Measurements from ENCODE around the gene FGR. TPM values are rescaled to one million over a fixed set of nuclear protein-coding genes. Genes with fewer than 3 reads are reported as not detected.
"Not testable (repeated sequence)": the region's sequence is repeated elsewhere in the genome, so short reads cannot be mapped to it uniquely, and the experiment has no call there.

The FGR gene
- total and polyA plus RNA-seq, 12 donors: 1.5 to 51.9 (median 9.6) TPM

DNA sequence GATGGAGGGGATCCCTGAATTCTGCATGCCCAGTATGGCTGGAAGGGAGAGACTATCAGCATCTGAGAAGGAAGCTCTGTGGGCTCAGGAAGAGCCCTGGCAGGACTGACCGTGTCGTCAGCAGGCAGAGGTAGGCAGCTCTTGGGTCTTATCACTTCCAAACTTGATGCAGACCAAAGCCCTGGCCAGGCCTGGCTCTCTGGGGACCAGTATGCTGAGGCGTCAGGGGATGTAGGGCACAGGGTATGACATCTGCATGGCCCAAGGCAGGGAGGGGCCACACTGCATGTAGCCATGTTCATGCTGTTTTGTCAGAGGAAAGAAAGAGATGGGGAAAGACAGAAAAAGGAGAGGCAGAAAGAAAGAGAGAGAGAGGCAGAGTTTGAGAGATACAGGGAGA, 6.3 kb downstream of the FGR start:
- TF ChIP-seq, protein P1, sequence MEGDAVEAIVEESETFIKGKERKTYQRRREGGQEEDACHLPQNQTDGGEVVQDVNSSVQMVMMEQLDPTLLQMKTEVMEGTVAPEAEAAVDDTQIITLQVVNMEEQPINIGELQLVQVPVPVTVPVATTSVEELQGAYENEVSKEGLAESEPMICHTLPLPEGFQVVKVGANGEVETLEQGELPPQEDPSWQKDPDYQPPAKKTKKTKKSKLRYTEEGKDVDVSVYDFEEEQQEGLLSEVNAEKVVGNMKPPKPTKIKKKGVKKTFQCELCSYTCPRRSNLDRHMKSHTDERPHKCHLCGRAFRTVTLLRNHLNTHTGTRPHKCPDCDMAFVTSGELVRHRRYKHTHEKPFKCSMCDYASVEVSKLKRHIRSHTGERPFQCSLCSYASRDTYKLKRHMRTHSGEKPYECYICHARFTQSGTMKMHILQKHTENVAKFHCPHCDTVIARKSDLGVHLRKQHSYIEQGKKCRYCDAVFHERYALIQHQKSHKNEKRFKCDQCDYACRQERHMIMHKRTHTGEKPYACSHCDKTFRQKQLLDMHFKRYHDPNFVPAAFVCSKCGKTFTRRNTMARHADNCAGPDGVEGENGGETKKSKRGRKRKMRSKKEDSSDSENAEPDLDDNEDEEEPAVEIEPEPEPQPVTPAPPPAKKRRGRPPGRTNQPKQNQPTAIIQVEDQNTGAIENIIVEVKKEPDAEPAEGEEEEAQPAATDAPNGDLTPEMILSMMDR (IDR thresholded peaks at IDR 0.05): no peak
- no peak for TF ChIP-seq POLR2A (IDR thresholded peaks at IDR 0.05)
- H3K27me3 ChIP-seq: no peaks in the 10 kb centered on the region
- no peaks in the 10 kb centered on the region for H3K9me3 ChIP-seq (replicated peaks in 1 of 3)
- peaks cover 0 to 23% of the 10 kb centered on the region in 2 donors for H3K4me1 ChIP-seq (replicated peaks in 1 of 2)
- intact Hi-C loops (cut with DNase I): no loop called here
- no peak for DNase-seq
- H3K36me3 ChIP-seq (replicated peaks in 1 of 2): no peaks in the 10 kb centered on the region
- H3K27ac ChIP-seq: peak overlapping the region in 2 of 5 donors; percentile 3 to 33
- 56 to 77% (median 64%) methylated on average over 3 of the region's 3 CpGs for WGBS, 4 donors
- no peak overlapping the region for H3K4me3 ChIP-seq

DNA sequence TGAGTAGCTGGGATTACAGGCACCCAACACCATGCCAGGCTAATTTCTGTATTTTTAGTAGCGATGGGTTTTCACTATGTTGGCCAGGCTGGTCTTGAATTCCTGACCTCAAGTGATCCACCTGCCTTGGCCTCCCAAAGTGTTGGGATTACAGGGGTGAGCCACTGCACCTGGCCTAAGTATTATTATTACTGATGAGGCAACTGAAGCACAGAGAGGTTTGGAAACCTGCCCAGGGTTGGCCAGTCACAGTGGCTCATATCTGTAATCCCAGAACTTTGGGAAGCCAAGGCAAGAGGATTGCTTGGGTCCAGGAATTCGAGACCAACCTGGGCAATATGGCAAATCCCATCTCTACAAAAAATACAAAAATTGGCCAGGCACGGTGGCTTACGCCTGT, 7.3 kb downstream of the FGR start:
- H3K4me1 ChIP-seq (replicated peaks in 1 of 2): peaks cover 0 to 23% of the 10 kb centered on the region in 2 donors
- intact Hi-C loops (cut with DNase I); H3K27ac ChIP-seq; H3K27me3 ChIP-seq; DNase-seq; H3K36me3 ChIP-seq (replicated peaks in 1 of 2); H3K4me3 ChIP-seq; H3K9me3 ChIP-seq (replicated peaks in 1 of 3): not testable (repeated sequence)
- WGBS, 4 donors: 89 to 95% (median 93%) methylated on average over 4 of the region's 4 CpGs

DNA sequence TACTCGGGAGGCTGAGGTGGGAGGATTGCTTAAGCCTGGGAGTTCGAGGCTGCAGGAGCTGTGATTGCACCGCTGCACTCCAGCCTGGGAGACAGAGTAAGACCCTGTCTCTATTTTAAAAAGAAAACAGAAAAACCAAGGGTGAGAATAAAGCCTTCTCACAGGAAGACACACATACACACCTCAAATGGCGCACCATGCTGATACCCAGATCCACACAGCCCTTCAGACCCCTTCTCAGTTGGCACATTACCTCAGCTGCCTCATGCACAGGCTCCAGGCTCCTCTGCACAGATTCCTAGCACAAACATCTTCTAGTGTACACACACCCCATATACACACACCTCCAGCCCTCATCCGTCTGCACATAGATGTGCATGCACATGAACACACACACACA, 7.9 kb downstream of the FGR start:
- Histone ChIP-seq H3K4me1 (replicated peaks in 1 of 2) (peaks cover 0 to 23% of the 10 kb centered on the region in 2 donors), H3K36me3 (replicated peaks in 1 of 2) (no peaks in the 10 kb centered on the region), H3K4me3 (no peak overlapping the region), H3K27ac (no peak overlapping the region), H3K9me3 (replicated peaks in 1 of 3) (no peaks in the 10 kb centered on the region), H3K27me3 (no peaks in the 10 kb centered on the region)
- DNase-seq: no peak
- intact Hi-C loops (cut with DNase I): no loop called here
- TF ChIP-seq, protein P1 (IDR thresholded peaks at IDR 0.05): no peak
- TF ChIP-seq POLR2A (IDR thresholded peaks at IDR 0.05): no peak
- 90 to 98% (median 91%) methylated on average over 5 of the region's 5 CpGs for WGBS, 4 donors

DNA sequence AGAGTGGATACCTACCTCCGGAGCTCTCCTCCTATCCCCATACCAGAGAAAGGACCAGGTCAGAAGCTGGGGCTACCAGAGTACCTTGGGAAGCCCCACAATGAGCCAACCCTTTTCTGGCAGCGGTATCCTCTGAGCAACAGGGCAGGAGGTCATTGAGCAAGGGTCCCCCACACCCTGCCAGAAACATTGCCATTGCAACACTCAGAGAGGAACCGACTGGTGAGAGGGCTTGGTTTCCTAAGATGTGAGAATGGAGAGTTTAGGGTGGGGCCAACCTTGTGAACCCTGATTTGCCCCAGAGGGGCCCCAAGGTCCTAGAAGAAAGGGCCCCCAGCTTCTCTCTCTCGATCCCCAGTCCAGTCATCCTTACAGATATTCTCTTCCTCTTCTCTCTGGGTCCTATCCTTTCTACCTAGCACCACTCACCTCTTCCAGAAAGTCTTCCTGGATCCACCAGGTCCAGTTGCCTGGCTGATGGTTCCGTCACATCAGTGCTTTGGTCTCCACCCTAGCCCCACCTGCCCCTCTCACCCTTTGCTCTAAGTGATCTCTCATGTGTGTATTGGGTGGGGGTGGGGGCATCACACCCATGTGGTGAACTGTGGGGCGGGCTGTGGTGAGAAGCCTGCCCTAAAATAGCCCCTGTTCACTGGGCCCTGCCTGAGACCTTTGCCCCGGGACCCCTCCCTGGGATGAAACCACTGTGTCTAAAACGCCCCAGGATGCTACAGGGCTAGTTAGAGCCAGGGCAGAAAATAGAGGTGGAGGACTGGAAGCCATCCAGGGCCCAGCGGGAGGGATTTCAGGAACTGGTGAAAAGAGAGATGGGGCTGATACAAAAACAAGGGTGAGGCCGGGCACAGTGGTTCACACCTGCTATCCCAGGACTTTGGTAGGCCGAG, 8.7 kb downstream of the FGR start:
- Histone ChIP-seq H3K4me1 (replicated peaks in 1 of 2) (peaks cover 2 to 22% of the 10 kb centered on the region in 2 donors), H3K4me3 (no peak overlapping the region), H3K27me3 (no peaks in the 10 kb centered on the region), H3K36me3 (replicated peaks in 1 of 2) (no peaks in the 10 kb centered on the region), H3K9me3 (replicated peaks in 1 of 3) (no peaks in the 10 kb centered on the region), H3K27ac (peak overlapping the region in 2 of 5 donors; percentile 33 to 78)
- TF ChIP-seq, protein P1 (IDR thresholded peaks at IDR 0.05): no peak
- TF ChIP-seq POLR2A (IDR thresholded peaks at IDR 0.05): no peak
- intact Hi-C loops (cut with DNase I): no loop called here
- DNase-seq: peak in 1 of 7 donors; percentile 60
- 70 to 78% (median 77%) methylated on average over 10 to 11 of the region's 11 CpGs for WGBS, 4 donors

All from adrenal gland (tissue), 12 donors.